ENCODE measurements around the gene DKKL1.

DKKL1 gene

DNA sequence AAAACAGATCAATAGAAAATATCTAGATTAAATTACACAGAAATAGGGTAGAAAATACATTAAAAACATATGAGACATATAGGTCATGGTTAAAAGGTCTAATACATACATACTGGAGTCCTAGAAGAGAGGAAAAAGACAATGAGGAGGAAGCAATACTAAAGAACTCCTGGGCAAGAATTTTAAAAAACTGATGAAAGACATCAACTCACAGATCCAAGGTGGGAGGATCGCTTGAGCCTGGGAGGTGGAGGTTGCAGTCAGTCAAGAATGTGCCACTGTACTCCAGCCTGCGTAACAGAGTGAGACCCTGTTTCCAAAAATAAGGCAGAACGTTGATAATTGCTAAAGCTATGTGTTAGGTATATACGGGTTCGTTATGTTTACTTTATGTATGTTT is 19.0 kb downstream of the DKKL1 start:
- no peak overlapping the region for H3K4me3 ChIP-seq (ENCODE audit: low read depth, low read length)
- TF ChIP-seq, protein P1, sequence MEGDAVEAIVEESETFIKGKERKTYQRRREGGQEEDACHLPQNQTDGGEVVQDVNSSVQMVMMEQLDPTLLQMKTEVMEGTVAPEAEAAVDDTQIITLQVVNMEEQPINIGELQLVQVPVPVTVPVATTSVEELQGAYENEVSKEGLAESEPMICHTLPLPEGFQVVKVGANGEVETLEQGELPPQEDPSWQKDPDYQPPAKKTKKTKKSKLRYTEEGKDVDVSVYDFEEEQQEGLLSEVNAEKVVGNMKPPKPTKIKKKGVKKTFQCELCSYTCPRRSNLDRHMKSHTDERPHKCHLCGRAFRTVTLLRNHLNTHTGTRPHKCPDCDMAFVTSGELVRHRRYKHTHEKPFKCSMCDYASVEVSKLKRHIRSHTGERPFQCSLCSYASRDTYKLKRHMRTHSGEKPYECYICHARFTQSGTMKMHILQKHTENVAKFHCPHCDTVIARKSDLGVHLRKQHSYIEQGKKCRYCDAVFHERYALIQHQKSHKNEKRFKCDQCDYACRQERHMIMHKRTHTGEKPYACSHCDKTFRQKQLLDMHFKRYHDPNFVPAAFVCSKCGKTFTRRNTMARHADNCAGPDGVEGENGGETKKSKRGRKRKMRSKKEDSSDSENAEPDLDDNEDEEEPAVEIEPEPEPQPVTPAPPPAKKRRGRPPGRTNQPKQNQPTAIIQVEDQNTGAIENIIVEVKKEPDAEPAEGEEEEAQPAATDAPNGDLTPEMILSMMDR (IDR thresholded peaks at IDR 0.05; ENCODE audit: low read depth, low read length), result no peak

DNA sequence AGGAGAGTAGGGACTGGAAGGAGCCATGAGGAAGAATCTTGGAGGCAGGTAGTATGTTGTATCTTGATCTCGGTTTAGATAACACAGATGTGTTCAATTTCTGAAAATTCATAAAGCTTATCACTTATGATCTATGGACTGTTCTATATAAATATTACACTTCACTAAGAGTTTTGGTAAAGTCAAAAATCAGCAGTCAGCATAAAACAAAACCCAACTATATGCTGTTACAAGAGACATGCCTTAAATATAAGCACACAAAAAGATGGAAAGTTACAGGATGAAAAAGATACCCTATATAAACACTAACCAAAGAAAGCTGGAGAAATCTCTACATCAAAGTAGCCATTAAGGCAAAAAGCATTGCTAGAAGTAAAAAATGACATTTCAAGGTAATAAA is 19.9 kb downstream of the DKKL1 start:
- TF ChIP-seq, protein P1 (IDR thresholded peaks at IDR 0.05; ENCODE audit: low read depth, low read length), result no peak
- no peak overlapping the region for H3K4me3 ChIP-seq (ENCODE audit: low read depth, low read length)

DNA sequence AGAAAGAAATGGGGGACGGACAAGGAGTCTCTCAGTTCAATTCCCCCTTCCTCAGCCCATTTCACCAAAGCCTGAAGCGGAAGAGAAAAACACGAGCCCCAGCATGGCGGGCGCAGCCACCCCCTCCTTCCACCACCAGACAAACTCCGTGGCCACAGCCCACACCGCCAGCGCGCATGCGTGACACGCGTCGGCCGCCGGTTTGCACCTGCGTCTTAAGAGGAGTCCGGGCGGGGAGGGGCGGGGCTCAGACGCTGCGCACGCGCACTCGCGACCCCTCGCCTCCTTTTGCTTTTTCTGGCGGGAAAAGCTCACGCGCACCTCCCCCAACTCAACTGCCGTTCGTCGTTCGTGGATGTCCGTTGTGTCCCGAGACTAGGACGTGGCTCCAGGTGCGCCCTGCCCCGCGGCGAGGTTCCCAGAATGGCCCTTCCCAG is 24.3 kb downstream of the DKKL1 start, which contains the start of gene KASH5:
TSS of gene KASH5 (plus strand) at position 314 of the 437 bp plus-strand sequence. CDS start 2,635 bp downstream, outside the sequence.
- TF ChIP-seq, protein P1 (IDR thresholded peaks at IDR 0.05; ENCODE audit: low read depth, low read length), result no peak
- no peak within 1 kb of the TSS for H3K4me3 ChIP-seq (ENCODE audit: low read depth, low read length)

DNA sequence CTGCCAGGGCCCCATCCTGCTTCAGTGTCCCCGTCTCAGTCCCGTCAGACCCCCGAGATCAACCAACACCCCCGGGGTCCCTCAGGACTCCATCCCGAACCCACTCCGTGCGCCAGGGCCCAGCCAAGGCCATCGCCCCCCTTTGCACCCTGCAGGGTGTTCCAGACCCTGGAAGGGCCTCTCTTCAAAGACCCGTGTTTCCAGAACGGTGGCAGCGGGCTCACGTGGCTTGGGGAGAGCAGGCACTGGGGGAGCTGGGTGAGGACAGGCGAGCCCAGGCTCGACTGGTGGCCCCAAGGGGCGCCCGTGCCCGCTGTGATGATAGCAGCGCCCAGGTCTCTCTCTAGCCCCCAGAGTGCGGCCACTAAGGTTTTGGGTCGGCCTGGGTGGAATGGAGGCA is 25.7 kb downstream of the DKKL1 start:
- no peak overlapping the region for H3K4me3 ChIP-seq (ENCODE audit: low read depth, low read length)
- TF ChIP-seq, protein P1 (IDR thresholded peaks at IDR 0.05; ENCODE audit: low read depth, low read length), result no peak

DNA sequence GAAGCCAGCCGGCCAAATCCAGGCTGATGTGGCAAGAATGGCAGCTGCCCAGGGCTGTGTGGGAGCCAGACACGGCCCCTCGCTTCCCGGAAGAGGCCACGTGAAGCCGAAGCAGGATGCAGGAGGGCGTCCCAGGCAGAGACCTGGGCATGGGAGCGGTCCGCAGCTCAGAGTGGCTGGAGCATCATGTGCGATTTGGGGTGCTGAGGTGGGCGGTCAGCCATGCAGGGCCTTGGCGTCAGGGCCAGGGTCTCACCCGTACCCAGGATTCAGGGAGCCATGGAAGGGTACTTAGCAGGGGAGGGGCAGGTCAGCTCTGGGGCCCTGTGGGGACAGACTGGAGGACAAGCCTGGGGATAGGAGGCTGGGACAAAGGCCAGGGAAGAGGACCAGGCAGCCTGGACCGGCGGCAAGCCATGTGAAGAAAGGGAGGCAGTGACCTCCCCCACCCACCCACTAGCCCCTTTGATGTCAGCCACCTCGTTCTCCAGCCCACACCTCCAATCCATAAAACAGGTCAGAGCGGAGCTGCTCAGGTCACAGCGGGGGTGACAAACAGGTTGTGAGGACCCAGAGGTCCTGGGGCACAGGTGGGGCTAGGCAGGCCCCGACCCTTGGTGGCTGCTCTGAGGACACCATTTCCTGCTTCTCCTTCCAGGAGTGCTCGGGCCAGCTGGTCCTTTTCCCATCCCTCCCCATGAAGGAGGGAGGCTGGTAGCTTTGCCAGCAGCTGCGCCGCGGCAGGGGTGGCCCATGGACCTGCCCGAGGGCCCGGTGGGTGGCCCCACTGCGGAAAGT is 26.7 kb downstream of the DKKL1 start:
- TF ChIP-seq, protein P1 (IDR thresholded peaks at IDR 0.05; ENCODE audit: low read depth, low read length), result no peak
- H3K4me3 ChIP-seq (ENCODE audit: low read depth, low read length), result no peak overlapping the region

DNA sequence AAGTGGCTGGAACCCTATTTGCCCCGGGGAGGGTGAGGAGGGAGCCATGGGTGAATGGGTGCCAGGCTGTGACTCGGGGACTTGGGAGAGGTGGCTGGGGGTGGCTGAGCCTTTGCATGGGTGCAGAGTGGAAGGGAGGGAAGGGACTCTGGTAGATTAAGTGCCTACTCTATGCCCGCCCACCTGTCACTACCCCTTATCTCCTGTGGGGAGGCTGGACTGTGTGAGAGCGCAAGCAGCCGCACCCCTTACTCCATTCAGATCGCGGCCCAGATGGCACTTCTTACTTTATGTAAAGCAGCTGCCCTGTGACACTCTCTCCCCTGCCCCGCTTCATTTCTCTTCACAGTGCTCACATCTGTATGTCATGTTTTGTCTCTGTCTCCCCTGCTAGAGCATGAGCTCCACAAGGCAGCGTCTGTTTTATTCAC is 27.3 kb downstream of the DKKL1 start:
- TF ChIP-seq, protein P1 (IDR thresholded peaks at IDR 0.05; ENCODE audit: low read depth, low read length), result no peak
- no peak overlapping the region for H3K4me3 ChIP-seq (ENCODE audit: low read depth, low read length)
